ENCODE data around the gene SVEP1. TPM values are rescaled to one million over a fixed set of nuclear protein-coding genes. Genes with fewer than 3 reads are reported as not detected.

The SVEP1 gene
- total and polyA plus RNA-seq, 2 donors from 2014 or later, result 1.1 to 19.3 TPM

GRCh38 chr9:110446171-110446570 is 133.4 kb downstream of the SVEP1 start:
- DNase-seq (no peak), FAIRE-seq (no peak)
- no peak overlapping the region for H3K4me3 ChIP-seq (ENCODE audit: low read length in 3 of 3)
- H3K9me3 ChIP-seq (ENCODE audit: control insufficient read depth in 2 of 3, insufficient read depth in 1 of 3, low read length in 3 of 3), result peaks cover 0 to 5% (median 0%) of the 10 kb centered on the region in 3 donors
- H3K9ac ChIP-seq (ENCODE audit: low read length in 3 of 3), result no peak overlapping the region
- no peaks in the 10 kb centered on the region for H3K27me3 ChIP-seq (ENCODE audit: control insufficient read depth, insufficient read depth, low read length)
- no peaks in the 10 kb centered on the region for H3K4me1 ChIP-seq (ENCODE audit: control insufficient read depth in 2 of 3, insufficient read depth in 2 of 3, low read depth in 1 of 3, low read length in 3 of 3)
- no peak for TF ChIP-seq CTCF (IDR thresholded peaks at IDR 0.05; ENCODE audit: borderline replicate concordance, extremely low read depth, insufficient read depth)
- intact Hi-C loops (cut with DNase I), result no loop called here
- no peak overlapping the region for H3K27ac ChIP-seq (ENCODE audit: low read depth in 2 of 2, low read length in 2 of 2)
- H3K36me3 ChIP-seq (ENCODE audit: control insufficient read depth in 2 of 3, insufficient read depth in 3 of 3, low read length in 3 of 3), result no peaks in the 10 kb centered on the region

- Histone ChIP-seq H3K9ac (ENCODE audit: low read length in 3 of 3) (no peak overlapping the region), H3K27ac (ENCODE audit: low read depth in 2 of 2, low read length in 2 of 2) (no peak overlapping the region), H3K27me3 (ENCODE audit: control insufficient read depth, insufficient read depth, low read length) (no peaks in the 10 kb centered on the region), H3K4me1 (ENCODE audit: control insufficient read depth in 2 of 3, insufficient read depth in 2 of 3, low read depth in 1 of 3, low read length in 3 of 3) (no peaks in the 10 kb centered on the region), H3K4me3 (ENCODE audit: low read length in 3 of 3) (no peak overlapping the region), H3K9me3 (ENCODE audit: control insufficient read depth in 2 of 3, insufficient read depth in 1 of 3, low read length in 3 of 3) (peaks cover 0 to 5% (median 0%) of the 10 kb centered on the region in 3 donors), H3K36me3 (ENCODE audit: control insufficient read depth in 2 of 3, insufficient read depth in 3 of 3, low read length in 3 of 3) (no peaks in the 10 kb centered on the region)
- FAIRE-seq (no peak), DNase-seq (no peak)
- TF ChIP-seq CTCF (IDR thresholded peaks at IDR 0.05; ENCODE audit: borderline replicate concordance, extremely low read depth, insufficient read depth), result no peak
- intact Hi-C loops (cut with DNase I), result no loop called here
These were observed 134.6 kb downstream of the SVEP1 start for GRCh38 chr9:110444911-110445310.

- no peak for DNase-seq
- intact Hi-C loops (cut with DNase I), result no loop called here
- H3K27me3 ChIP-seq (ENCODE audit: control insufficient read depth, insufficient read depth, low read length), result no peaks in the 10 kb centered on the region
- no peak overlapping the region for H3K9ac ChIP-seq (ENCODE audit: low read length in 3 of 3)
- no peaks in the 10 kb centered on the region for H3K36me3 ChIP-seq (ENCODE audit: control insufficient read depth in 2 of 3, insufficient read depth in 3 of 3, low read length in 3 of 3)
- no peak overlapping the region for H3K4me3 ChIP-seq (ENCODE audit: low read length in 3 of 3)
- peaks cover 0 to 5% (median 0%) of the 10 kb centered on the region in 3 donors for H3K9me3 ChIP-seq (ENCODE audit: control insufficient read depth in 2 of 3, insufficient read depth in 1 of 3, low read length in 3 of 3)
- no peaks in the 10 kb centered on the region for H3K4me1 ChIP-seq (ENCODE audit: control insufficient read depth in 2 of 3, insufficient read depth in 2 of 3, low read depth in 1 of 3, low read length in 3 of 3)
- FAIRE-seq, result no peak
- no peak overlapping the region for H3K27ac ChIP-seq (ENCODE audit: low read depth in 2 of 2, low read length in 2 of 2)
- TF ChIP-seq CTCF (IDR thresholded peaks at IDR 0.05; ENCODE audit: borderline replicate concordance, extremely low read depth, insufficient read depth), result no peak
These were observed 135.7 kb downstream of the SVEP1 start for GRCh38 chr9:110443866-110444220.

Data from kidney (tissue), 14 donors.